Karpas-422 (cell line): ENCODE data around the gene RABGAP1L. TPM values are rescaled to one million over a fixed set of nuclear protein-coding genes. Genes with fewer than 3 reads are reported as not detected.
"Not testable (repeated sequence)": the region's sequence is repeated elsewhere in the genome, so short reads cannot be mapped to it uniquely, and the experiment has no call there.

ENCODE experiments used
- DNase-seq: peaks from one replicate; pipeline ENCODE4 v3.0.0-alpha.2; 2015
- H2AFZ ChIP-seq: fragments of 200-600 bp; sonication (generic); 2 replicates; pipeline ENCODE4 v1.6.1; 2014; ENCODE audit warnings: antibody characterized with exemption, low read length, mixed read lengths
- H3K27ac ChIP-seq: fragments of 200-600 bp; sonication (generic); 2 replicates; pipeline ENCODE4 v1.5.1; 2014; ENCODE audit warnings: mild to moderate bottlenecking, low read length, moderate library complexity
- H3K27me3 ChIP-seq: fragments of 200-600 bp; sonication (generic); 2 replicates; pipeline ENCODE4 v1.6.1; 2014; ENCODE audit warnings: low read length, mixed read lengths
- H3K36me3 ChIP-seq: fragments of 200-600 bp; sonication (generic); 2 replicates; pipeline ENCODE4 v1.6.1; 2014; ENCODE audit warnings: low read length, mixed read lengths; ENCODE audit not compliant: insufficient read depth
- H3K4me1 ChIP-seq: fragments of 200-600 bp; sonication (generic); 2 replicates; pipeline ENCODE4 v1.6.1; 2014; ENCODE audit warnings: mild to moderate bottlenecking, low read length, mixed read lengths
- H3K4me2 ChIP-seq: fragments of 200-600 bp; sonication (generic); 2 replicates; pipeline ENCODE4 v1.6.1; 2014; ENCODE audit warnings: low read length, low read depth, mild to moderate bottlenecking; ENCODE audit not compliant: poor library complexity, severe bottlenecking
- H3K4me3 ChIP-seq: fragments of 200-600 bp; sonication (generic); 2 replicates; pipeline ENCODE4 v1.5.1; 2014; ENCODE audit warnings: mild to moderate bottlenecking, antibody characterized with exemption, low read length, mixed read lengths
- H3K79me2 ChIP-seq: fragments of 200-600 bp; sonication (generic); 2 replicates; pipeline ENCODE4 v1.6.1; 2014; ENCODE audit warnings: mild to moderate bottlenecking, low read length, mixed read lengths
- H3K9ac ChIP-seq: fragments of 200-600 bp; sonication (generic); 2 replicates; pipeline ENCODE4 v1.6.0; 2014; ENCODE audit warnings: low read length
- H3K9me2 ChIP-seq: fragments of 200-600 bp; sonication (generic), shearing (Covaris generic); replicated peaks from 2 replicates; pipeline ENCODE4 v1.6.0; 2014; ENCODE audit warnings: mild to moderate bottlenecking, low read length, moderate library complexity; ENCODE audit not compliant: insufficient read depth
- H3K9me3 ChIP-seq: fragments of 300-700, 200-600 bp; sonication (generic); 2 replicates; pipeline ENCODE4 v1.6.1; 2014; ENCODE audit warnings: low read length, mixed read lengths
- H4K20me1 ChIP-seq: fragments of 200-600 bp; sonication (generic); 2 replicates; pipeline ENCODE4 v1.6.1; 2014; ENCODE audit warnings: mild to moderate bottlenecking, antibody characterized with exemption, low read length, low read depth; ENCODE audit not compliant: insufficient read depth
- total RNA-seq: library from RNA; depleted of rRNA; stranded (reverse); fragments of >200 nt; shearing (Covaris generic); gene quantifications from 2 replicates; pipeline ENCODE4 v1.2.3, GENCODE V29; 2014; ENCODE audit warnings: low replicate concordance

RABGAP1L gene
- total RNA-seq, 1 experiment from 2014 or later = 28.9 TPM

GRCh38 chr1:174491606-174492005, 332.3 kb downstream of the RABGAP1L start:
- H2AFZ ChIP-seq = no peak overlapping the region
- H3K9me2 ChIP-seq = no peaks in the 10 kb centered on the region
- H3K4me2 ChIP-seq = no peak overlapping the region
- no peak overlapping the region for H3K9ac ChIP-seq
- H3K79me2 ChIP-seq = no peaks in the 10 kb centered on the region
- no peak overlapping the region for H3K27ac ChIP-seq
- 0 out of 2 replicates have a peak, but pooled peaks cover 4% of the 10 kb centered on the region for H4K20me1 ChIP-seq
- no peaks in the 10 kb centered on the region for H3K9me3 ChIP-seq
- H3K36me3 ChIP-seq = no peaks in the 10 kb centered on the region
- no peaks in the 10 kb centered on the region for H3K27me3 ChIP-seq
- no peak overlapping the region for H3K4me3 ChIP-seq
- no peak for DNase-seq
- no peaks in the 10 kb centered on the region for H3K4me1 ChIP-seq

GRCh38 chr1:174497478-174497877, 338.2 kb downstream of the RABGAP1L start:
- H3K36me3 ChIP-seq = no peaks in the 10 kb centered on the region
- H3K79me2 ChIP-seq = no peaks in the 10 kb centered on the region
- no peak for DNase-seq
- no peak overlapping the region for H3K4me3 ChIP-seq
- H4K20me1 ChIP-seq = 0 out of 2 replicates have a peak, but pooled peaks cover 3% of the 10 kb centered on the region
- no peaks in the 10 kb centered on the region for H3K4me1 ChIP-seq
- no peaks in the 10 kb centered on the region for H3K27me3 ChIP-seq
- H3K9me3 ChIP-seq = no peaks in the 10 kb centered on the region
- H3K9me2 ChIP-seq = no peaks in the 10 kb centered on the region
- H3K27ac ChIP-seq = no peak overlapping the region
- H3K4me2 ChIP-seq = no peak overlapping the region
- no peak overlapping the region for H3K9ac ChIP-seq
- no peak overlapping the region for H2AFZ ChIP-seq

DNA sequence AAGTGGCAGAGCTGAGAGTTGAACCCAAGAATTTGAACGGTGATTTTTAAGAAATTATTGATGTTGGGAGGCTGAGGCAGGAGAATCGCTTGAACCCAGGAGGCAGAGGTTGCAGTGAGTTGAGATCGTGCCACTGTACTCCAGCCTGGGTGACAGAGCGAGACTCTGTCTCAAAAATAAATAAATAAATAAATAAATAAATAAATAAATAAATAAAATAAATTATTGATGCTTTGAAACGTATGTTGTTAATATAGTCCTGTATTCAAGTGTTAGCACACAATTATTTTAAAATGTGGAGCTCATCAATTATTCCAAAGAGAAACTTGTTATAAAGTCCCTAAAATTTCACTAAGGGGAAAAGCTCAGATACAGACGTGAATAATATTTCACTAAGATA, 357.4 kb downstream of the RABGAP1L start:
- H3K27me3 ChIP-seq = not testable (repeated sequence)

GRCh38 chr1:174519844-174520243, 360.5 kb downstream of the RABGAP1L start:
- no peaks in the 10 kb centered on the region for H3K79me2 ChIP-seq
- no peaks in the 10 kb centered on the region for H3K9me3 ChIP-seq
- no peak overlapping the region for H2AFZ ChIP-seq
- no peaks in the 10 kb centered on the region for H3K27me3 ChIP-seq
- H3K4me3 ChIP-seq = no peak overlapping the region
- no peak overlapping the region for H3K9ac ChIP-seq
- H3K9me2 ChIP-seq = no peaks in the 10 kb centered on the region
- H3K36me3 ChIP-seq = no peaks in the 10 kb centered on the region
- H4K20me1 ChIP-seq = no peaks in the 10 kb centered on the region
- no peak overlapping the region for H3K4me2 ChIP-seq
- no peak for DNase-seq
- H3K27ac ChIP-seq = no peak overlapping the region
- H3K4me1 ChIP-seq = no peaks in the 10 kb centered on the region

More for the DNA sequence above, 357.4 kb downstream of the RABGAP1L start:
- H3K4me1 ChIP-seq, H3K9me3 ChIP-seq, H4K20me1 ChIP-seq, H3K4me2 ChIP-seq, DNase-seq, H3K9ac ChIP-seq, H3K36me3 ChIP-seq, H3K4me3 ChIP-seq, H2AFZ ChIP-seq, H3K27ac ChIP-seq, H3K79me2 ChIP-seq, H3K9me2 ChIP-seq: not testable (repeated sequence)

GRCh38 chr1:174531751-174532150, 372.4 kb downstream of the RABGAP1L start:
- no peak overlapping the region for H3K4me2 ChIP-seq
- no peak overlapping the region for H3K27ac ChIP-seq
- no peaks in the 10 kb centered on the region for H3K36me3 ChIP-seq
- H3K27me3 ChIP-seq = no peaks in the 10 kb centered on the region
- H3K9me3 ChIP-seq = peaks cover 12% of the 10 kb centered on the region
- no peak for DNase-seq
- no peaks in the 10 kb centered on the region for H3K9me2 ChIP-seq
- H3K4me1 ChIP-seq = no peaks in the 10 kb centered on the region
- H3K79me2 ChIP-seq = no peaks in the 10 kb centered on the region
- no peak overlapping the region for H3K4me3 ChIP-seq
- no peaks in the 10 kb centered on the region for H4K20me1 ChIP-seq
- no peak overlapping the region for H3K9ac ChIP-seq
- H2AFZ ChIP-seq = no peak overlapping the region

DNA sequence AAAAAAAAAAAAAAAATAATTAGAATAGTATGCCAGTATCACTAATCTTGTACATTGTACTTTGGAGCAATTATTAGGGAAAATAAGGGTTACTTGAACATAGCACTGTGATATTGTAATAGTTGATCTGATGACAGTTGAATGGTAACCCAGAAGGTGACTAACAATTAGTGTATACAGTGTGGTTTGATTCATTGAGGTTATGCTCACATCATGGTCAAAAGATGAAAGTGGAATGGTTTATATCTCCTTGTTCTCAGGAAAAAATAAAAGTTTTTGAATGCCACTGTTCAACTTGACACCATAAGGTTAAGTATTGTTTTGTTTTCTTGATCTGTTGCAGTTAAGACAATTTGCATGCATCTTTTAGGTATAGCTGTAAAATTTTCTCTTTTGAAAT, 375.5 kb downstream of the RABGAP1L start:
- H3K4me3 ChIP-seq = no peak overlapping the region

GRCh38 chr1:174535207-174535606, 375.9 kb downstream of the RABGAP1L start:
- no peak overlapping the region for H3K9ac ChIP-seq
- no peak overlapping the region for H3K27ac ChIP-seq
- no peaks in the 10 kb centered on the region for H3K9me2 ChIP-seq
- no peak overlapping the region for H3K4me2 ChIP-seq
- peaks cover 8% of the 10 kb centered on the region for H3K9me3 ChIP-seq
- H3K79me2 ChIP-seq = no peaks in the 10 kb centered on the region
- no peaks in the 10 kb centered on the region for H3K27me3 ChIP-seq
- H4K20me1 ChIP-seq = no peaks in the 10 kb centered on the region
- no peaks in the 10 kb centered on the region for H3K4me1 ChIP-seq
- H2AFZ ChIP-seq = no peak overlapping the region
- no peak overlapping the region for H3K4me3 ChIP-seq
- DNase-seq = no peak
- H3K36me3 ChIP-seq = no peaks in the 10 kb centered on the region

More for the DNA sequence above, 375.5 kb downstream of the RABGAP1L start:
- no peaks in the 10 kb centered on the region for H3K4me1 ChIP-seq
- H3K9me3 ChIP-seq = peaks cover 9% of the 10 kb centered on the region
- no peaks in the 10 kb centered on the region for H3K9me2 ChIP-seq
- no peak overlapping the region for H3K4me2 ChIP-seq
- no peak for DNase-seq
- H3K27me3 ChIP-seq = no peaks in the 10 kb centered on the region
- H2AFZ ChIP-seq = no peak overlapping the region
- H3K27ac ChIP-seq = no peak overlapping the region
- no peaks in the 10 kb centered on the region for H3K36me3 ChIP-seq
- no peak overlapping the region for H3K9ac ChIP-seq
- H3K79me2 ChIP-seq = no peaks in the 10 kb centered on the region
- no peaks in the 10 kb centered on the region for H4K20me1 ChIP-seq

- not testable (repeated sequence) for H3K9me3 ChIP-seq, H4K20me1 ChIP-seq, H2AFZ ChIP-seq
Observed at GRCh38 chr1:174543421-174543820, 384.1 kb downstream of the RABGAP1L start.

GRCh38 chr1:174550296-174550695, 391.0 kb downstream of the RABGAP1L start:
- Histone ChIP-seq H3K27ac (no peak overlapping the region), H3K4me2 (no peak overlapping the region), H2AFZ (no peak overlapping the region), H3K4me3 (no peak overlapping the region), H3K9me2 (no peaks in the 10 kb centered on the region), H3K9ac (no peak overlapping the region), H3K79me2 (no peaks in the 10 kb centered on the region), H4K20me1 (no peaks in the 10 kb centered on the region), H3K9me3 (no peaks in the 10 kb centered on the region), H3K27me3 (no peaks in the 10 kb centered on the region), H3K4me1 (no peaks in the 10 kb centered on the region), H3K36me3 (no peaks in the 10 kb centered on the region)
- no peak for DNase-seq

More at GRCh38 chr1:174543421-174543820, 384.1 kb downstream of the RABGAP1L start:
- not testable (repeated sequence) for H3K9me2 ChIP-seq, H3K79me2 ChIP-seq, H3K36me3 ChIP-seq, DNase-seq, H3K4me3 ChIP-seq, H3K4me2 ChIP-seq, H3K27me3 ChIP-seq, H3K4me1 ChIP-seq, H3K9ac ChIP-seq, H3K27ac ChIP-seq
